Gastrocnemius medialis (tissue), 4 donors: ENCODE results near the gene MEG3.

Experiments
- POLR2A ChIP-seq, 2 donors: fragments of 450-650 bp; IDR thresholded peaks; one replicate each; pipeline ENCODE4 v1.6.1; 2017; ENCODE audit warnings: antibody characterized with exemption in 2 of 2, mild to moderate bottlenecking in 2 of 2, moderate library complexity in 2 of 2
- TF ChIP-seq, protein P1 (sequence below), 5 experiments: fragments of 450-650 bp in 3 of 5; fragments of 200-600 bp in 2 of 5; sonication (generic) in 2 of 5; IDR thresholded peaks in 4 of 5; conservative IDR thresholded peaks in 1 of 5; 1 replicate in 4 of 5; 2 replicates in 1 of 5; pipeline ENCODE4 v1.5.1; 2016 to 2019; ENCODE audit warnings: antibody characterized with exemption in 5 of 5, mild to moderate bottlenecking in 3 of 5, moderate library complexity in 3 of 5

DNA sequence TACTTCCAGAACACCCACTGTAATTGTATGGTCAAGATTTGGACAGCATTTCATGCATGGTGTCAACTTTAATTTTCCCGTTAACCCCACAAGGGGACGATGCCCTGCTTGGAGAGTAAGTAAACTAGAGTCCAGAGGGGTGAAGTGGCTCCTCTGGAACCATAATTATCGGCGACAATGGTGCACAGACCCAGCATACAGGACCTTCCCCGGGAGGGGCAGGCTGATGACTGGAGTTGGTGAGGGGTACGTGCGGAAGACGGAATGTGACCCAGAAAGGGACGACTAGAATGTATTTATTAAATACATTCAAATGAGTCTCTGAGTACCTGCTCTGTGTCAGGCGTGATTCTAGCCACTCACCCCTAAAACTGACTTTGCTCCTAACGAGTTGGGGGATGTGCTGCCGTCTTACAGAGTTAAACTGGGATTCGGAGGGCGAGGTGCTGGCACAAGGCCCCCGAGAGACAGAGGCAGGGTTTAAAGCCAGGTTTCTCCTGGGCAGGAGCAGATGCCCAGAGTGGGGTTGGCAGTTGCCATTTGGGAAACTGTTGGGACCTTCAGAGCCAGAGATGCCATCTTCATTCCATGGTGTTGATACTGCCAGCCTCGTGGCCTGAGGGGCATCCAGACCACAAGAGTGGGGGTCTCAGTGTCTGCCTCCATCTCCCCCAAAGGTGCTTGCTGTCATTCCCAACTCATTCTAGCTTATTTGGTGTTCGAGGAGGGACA is 66.7 kb downstream of the MEG3 start:
- no peak for TF ChIP-seq POLR2A (IDR thresholded peaks at IDR 0.05)
- TF ChIP-seq, protein P1, sequence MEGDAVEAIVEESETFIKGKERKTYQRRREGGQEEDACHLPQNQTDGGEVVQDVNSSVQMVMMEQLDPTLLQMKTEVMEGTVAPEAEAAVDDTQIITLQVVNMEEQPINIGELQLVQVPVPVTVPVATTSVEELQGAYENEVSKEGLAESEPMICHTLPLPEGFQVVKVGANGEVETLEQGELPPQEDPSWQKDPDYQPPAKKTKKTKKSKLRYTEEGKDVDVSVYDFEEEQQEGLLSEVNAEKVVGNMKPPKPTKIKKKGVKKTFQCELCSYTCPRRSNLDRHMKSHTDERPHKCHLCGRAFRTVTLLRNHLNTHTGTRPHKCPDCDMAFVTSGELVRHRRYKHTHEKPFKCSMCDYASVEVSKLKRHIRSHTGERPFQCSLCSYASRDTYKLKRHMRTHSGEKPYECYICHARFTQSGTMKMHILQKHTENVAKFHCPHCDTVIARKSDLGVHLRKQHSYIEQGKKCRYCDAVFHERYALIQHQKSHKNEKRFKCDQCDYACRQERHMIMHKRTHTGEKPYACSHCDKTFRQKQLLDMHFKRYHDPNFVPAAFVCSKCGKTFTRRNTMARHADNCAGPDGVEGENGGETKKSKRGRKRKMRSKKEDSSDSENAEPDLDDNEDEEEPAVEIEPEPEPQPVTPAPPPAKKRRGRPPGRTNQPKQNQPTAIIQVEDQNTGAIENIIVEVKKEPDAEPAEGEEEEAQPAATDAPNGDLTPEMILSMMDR (IDR thresholded peaks at IDR 0.05 in 4 of 5, conservative IDR thresholded peaks at IDR 0.05 in 1 of 5): no peak
